ENCODE results near the gene DHTKD1. TPM values are rescaled to one million over a fixed set of nuclear protein-coding genes. Genes with fewer than 3 reads are reported as not detected.

DHTKD1 gene
- total RNA-seq, 1 donor, result 30.7 TPM

DNA sequence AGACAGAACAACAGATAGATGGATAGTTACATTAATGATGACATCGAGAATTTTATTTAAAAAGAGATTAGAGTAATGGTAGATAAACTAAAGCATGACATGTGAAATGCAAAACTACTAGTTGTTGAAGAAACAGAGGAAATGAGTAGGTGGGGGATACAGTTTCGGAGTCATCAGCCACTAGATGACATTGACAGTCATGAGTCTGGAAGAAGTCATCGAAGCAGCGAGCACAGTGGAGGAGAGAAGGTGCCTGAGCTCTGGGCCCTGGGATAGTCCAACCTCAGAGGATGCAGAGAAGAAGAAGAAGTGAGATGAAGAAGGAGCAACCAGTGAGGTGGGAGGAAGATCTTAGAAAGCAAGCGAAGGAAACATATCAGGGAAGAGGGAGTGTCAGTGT is 40.5 kb downstream of the DHTKD1 start:
- H3K4me3 ChIP-seq (ENCODE audit: low read depth, low read length), result no peak overlapping the region
- TF ChIP-seq, protein P1, sequence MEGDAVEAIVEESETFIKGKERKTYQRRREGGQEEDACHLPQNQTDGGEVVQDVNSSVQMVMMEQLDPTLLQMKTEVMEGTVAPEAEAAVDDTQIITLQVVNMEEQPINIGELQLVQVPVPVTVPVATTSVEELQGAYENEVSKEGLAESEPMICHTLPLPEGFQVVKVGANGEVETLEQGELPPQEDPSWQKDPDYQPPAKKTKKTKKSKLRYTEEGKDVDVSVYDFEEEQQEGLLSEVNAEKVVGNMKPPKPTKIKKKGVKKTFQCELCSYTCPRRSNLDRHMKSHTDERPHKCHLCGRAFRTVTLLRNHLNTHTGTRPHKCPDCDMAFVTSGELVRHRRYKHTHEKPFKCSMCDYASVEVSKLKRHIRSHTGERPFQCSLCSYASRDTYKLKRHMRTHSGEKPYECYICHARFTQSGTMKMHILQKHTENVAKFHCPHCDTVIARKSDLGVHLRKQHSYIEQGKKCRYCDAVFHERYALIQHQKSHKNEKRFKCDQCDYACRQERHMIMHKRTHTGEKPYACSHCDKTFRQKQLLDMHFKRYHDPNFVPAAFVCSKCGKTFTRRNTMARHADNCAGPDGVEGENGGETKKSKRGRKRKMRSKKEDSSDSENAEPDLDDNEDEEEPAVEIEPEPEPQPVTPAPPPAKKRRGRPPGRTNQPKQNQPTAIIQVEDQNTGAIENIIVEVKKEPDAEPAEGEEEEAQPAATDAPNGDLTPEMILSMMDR (IDR thresholded peaks at IDR 0.05; ENCODE audit: insufficient read depth, low read depth, low read length), result no peak
- no peak for DNase-seq (ENCODE audit: low read depth)

DNA sequence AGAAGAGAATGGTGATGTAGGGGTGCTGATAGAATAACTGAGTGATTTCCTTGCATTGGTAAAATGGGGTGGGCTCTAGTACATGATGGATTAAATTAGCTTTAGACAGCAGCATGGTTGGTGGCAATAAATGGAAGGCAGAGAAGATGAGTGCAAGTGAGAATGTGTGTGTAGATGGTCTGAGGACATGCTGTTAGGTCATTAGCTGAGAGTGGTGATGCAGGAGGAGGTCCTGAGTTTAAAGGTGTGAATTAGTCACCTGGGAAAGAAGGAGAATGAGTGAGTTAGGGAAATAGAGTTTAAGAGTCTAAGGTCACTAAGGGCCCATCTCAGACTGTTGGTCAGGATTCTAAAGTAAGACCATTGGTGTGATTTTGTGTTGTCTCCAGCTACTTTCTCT is 42.8 kb downstream of the DHTKD1 start:
- DNase-seq (ENCODE audit: low read depth), result no peak
- TF ChIP-seq, protein P1 (IDR thresholded peaks at IDR 0.05; ENCODE audit: insufficient read depth, low read depth, low read length), result no peak
- no peak overlapping the region for H3K4me3 ChIP-seq (ENCODE audit: low read depth, low read length)

DNA sequence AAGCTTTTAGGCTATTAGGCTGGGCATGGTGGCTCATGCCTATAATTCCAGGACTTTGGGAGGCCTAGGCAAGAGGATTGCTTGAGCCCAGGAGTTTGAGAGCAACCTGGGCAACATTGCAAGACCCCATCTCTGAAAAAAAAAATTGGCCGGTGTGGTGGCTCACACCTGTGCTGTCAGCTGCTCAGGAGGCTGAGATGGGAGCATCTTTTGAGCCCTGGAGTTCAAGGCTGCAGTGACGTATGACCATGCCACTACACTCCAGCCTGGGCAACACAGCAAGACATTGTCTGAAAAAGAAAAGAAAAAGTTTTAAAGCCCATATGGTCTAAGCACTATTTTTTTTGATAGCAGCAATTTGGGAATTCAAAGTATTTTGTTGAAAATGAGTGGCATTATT is 44.9 kb downstream of the DHTKD1 start:
- TF ChIP-seq, protein P1 (IDR thresholded peaks at IDR 0.05; ENCODE audit: insufficient read depth, low read depth, low read length), result no peak
- no peak overlapping the region for H3K4me3 ChIP-seq (ENCODE audit: low read depth, low read length)
- DNase-seq (ENCODE audit: low read depth), result no peak

DNA sequence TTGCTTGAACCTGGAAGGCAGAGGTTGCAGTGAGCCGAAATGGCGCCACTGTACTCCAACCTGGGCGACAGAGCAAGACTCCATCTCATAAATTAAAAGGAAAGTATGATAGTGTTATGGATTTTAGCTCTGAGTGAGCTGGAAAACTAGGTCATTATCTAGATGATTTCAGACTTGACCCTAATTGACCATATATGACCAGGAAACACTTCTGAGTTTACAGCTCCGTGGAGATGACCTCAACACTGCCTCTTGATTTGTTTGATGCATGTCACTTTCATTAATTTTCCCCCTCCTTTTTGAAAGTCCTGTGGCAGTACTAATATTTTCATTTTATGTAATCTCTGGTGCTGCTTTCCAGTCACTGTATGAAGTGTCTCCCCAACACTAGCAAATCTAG is 52.9 kb downstream of the DHTKD1 start:
- TF ChIP-seq, protein P1 (IDR thresholded peaks at IDR 0.05; ENCODE audit: insufficient read depth, low read depth, low read length), result no peak
- H3K4me3 ChIP-seq (ENCODE audit: low read depth, low read length), result no peak overlapping the region
- DNase-seq (ENCODE audit: low read depth), result no peak

DNA sequence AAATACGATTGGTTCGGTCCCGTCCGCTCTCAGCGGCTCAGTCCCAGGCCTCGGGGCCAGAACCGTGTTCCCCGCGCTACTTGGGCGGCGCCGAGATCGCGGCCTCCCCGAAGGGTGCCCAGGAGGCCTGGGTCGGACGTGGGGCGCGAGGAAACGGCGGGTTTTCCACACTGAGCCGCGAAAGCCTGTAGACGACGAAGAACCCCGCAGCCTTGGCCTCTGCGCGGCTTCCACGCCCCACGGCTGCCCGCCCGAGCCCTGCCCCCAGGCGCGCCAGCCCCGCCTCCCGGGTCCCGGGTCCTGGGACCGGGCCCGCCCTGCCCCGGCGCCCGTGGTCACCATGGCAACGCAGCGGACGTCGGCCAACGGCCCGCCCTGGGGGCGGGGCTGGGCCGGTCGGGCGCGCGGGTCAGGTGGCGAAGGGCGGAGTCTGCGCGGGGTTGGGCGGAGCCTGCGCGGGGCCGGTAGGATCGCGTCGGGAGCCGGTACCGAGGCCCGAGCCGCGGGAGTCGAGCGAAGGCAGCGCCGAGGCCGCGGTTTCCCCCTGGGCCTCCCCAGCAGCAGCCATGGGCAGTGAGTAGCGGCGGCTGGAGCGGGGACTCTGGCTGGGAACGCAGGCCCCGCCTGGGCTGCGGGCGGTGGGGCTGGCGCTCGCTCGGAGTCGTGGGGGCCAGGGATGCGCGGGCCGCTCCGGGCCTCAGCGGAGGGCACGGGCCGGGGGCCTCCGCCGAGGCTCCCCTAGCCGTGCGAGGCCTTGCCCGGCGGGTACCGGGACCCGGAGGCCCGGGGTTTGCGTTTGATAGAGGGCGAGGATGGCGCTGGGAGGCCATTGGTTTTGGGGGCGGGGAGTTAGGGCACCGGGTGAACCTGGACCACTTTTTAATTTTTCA is 60.7 kb downstream of the DHTKD1 start, which contains the start of gene SEC61A2:
TSS of gene SEC61A2 (plus strand) at position 456 of the 890 bp plus-strand sequence. CDS start at position 567, 111 bp downstream.
- H3K4me3 ChIP-seq (ENCODE audit: low read depth, low read length), result peak within 1 kb of the TSS; percentile 88
- peak; percentile 92 for DNase-seq (ENCODE audit: low read depth)
- TF ChIP-seq, protein P1 (IDR thresholded peaks at IDR 0.05; ENCODE audit: insufficient read depth, low read depth, low read length), result no peak

DNA sequence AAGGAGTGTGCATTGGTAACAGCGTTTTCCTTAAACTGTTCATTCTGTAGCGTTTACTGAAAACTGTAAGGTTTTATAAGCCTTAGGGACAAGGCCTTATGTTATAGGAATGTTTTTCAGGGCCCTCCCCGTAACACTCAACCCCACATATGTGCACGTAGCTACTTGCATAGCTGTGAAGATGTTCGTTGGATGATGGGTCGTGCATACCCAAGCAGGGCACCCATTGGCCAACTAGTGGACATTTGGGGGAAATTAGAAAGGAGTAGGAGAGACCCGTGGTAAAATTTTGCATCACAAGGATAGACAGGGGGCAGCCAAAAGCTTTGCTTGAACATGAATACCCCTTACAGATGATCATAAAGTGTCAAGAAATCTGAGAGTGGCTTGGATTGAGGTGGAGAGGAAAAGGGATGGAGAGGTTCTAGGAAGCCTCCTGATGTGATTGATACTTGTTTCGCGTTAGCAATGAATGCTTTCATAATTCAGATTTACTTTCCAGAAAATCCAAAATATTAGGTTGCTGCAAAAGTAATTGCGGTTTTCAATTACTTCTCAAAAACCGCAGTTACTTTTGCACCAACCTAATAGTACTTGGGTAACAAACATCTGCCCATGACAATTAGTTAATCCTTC is 61.6 kb downstream of the DHTKD1 start:
- DNase-seq (ENCODE audit: low read depth), result peak; percentile 69
- TF ChIP-seq, protein P1 (IDR thresholded peaks at IDR 0.05; ENCODE audit: insufficient read depth, low read depth, low read length), result peak; percentile 58
- H3K4me3 ChIP-seq (ENCODE audit: low read depth, low read length), result peak overlapping the region; percentile 88

Measured in fibroblast of villous mesenchyme (primary cell).